ENCODE data around the gene DCC.

DNA sequence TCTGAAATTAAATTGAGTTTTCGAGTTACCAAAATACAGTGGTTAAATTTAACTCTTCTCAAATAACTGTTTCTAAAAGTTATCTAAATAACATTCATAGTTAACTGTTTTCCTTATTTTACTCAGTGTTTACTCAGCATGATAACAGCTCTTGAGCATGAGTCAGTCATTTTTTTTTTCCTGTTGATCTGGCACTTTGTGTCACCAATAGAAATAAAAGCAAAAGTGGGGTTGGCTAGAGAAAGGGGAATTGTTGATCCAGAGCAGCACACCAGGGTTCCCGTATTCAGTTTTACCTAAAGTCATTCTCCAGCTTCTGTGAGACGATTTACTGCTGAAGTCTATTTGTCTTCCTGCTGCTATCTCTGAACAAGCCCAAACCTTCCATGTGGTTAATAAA lies 851.6 kb downstream of the DCC start:
- TF ChIP-seq, protein P1, sequence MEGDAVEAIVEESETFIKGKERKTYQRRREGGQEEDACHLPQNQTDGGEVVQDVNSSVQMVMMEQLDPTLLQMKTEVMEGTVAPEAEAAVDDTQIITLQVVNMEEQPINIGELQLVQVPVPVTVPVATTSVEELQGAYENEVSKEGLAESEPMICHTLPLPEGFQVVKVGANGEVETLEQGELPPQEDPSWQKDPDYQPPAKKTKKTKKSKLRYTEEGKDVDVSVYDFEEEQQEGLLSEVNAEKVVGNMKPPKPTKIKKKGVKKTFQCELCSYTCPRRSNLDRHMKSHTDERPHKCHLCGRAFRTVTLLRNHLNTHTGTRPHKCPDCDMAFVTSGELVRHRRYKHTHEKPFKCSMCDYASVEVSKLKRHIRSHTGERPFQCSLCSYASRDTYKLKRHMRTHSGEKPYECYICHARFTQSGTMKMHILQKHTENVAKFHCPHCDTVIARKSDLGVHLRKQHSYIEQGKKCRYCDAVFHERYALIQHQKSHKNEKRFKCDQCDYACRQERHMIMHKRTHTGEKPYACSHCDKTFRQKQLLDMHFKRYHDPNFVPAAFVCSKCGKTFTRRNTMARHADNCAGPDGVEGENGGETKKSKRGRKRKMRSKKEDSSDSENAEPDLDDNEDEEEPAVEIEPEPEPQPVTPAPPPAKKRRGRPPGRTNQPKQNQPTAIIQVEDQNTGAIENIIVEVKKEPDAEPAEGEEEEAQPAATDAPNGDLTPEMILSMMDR (conservative IDR thresholded peaks at IDR 0.05), result no peak
- no peak for TF ChIP-seq EZH2 (IDR thresholded peaks at IDR 0.05; ENCODE audit: low read depth)

Data from PC-9 (cell line).